HG03442 (cell line): ENCODE results near the gene OR8K1.

Experiments used
- ATAC-seq: cut with Tn5 transposase; IDR thresholded peaks from one replicate; pipeline ENCODE4 v1.9.1; 2021; ENCODE audit warnings: mild to moderate bottlenecking, moderate library complexity; ENCODE audit not compliant: unreplicated experiment

The OR8K1 gene

GRCh38 chr11:56345739-56346138 lies at the start of gene OR8K1:
Gene OR8K1, plus strand, starts transcription at chr11:56346039. Its CDS starts 0 bp downstream, at chr11:56346039.
- ATAC-seq, result no peak

GRCh38 chr11:56296898-56297297 lies 48.9 kb upstream of the OR8K1 start:
- no peak for ATAC-seq

- no peak for ATAC-seq
Measured at GRCh38 chr11:56307836-56308235, 38.0 kb upstream of the OR8K1 start.

- ATAC-seq, result no peak
Measured at GRCh38 chr11:56314844-56315243, 31.0 kb upstream of the OR8K1 start, which contains the start of gene OR8K3. Gene OR8K3, plus strand, starts transcription at chr11:56315144. Its CDS starts 3,163 bp downstream, at chr11:56318307.

GRCh38 chr11:56331861-56332491 lies 13.9 kb upstream of the OR8K1 start:
- no peak for ATAC-seq

GRCh38 chr11:56333156-56333555 lies 12.7 kb upstream of the OR8K1 start:
- ATAC-seq, result no peak

GRCh38 chr11:56340289-56340688 lies 5.5 kb upstream of the OR8K1 start:
- no peak for ATAC-seq

- ATAC-seq, result no peak
Measured at GRCh38 chr11:56353991-56354390, 8.2 kb downstream of the OR8K1 start, which contains the start of gene OR8J1. Gene OR8J1, plus strand, starts transcription at chr11:56354291. Its CDS starts 5,956 bp downstream, at chr11:56360247.

- ATAC-seq, result no peak
Measured at GRCh38 chr11:56375324-56375723, 29.5 kb downstream of the OR8K1 start, which contains the start of gene OR8U1. Gene OR8U1, plus strand, starts transcription at chr11:56375624. Its CDS starts 0 bp downstream, at chr11:56375624.

- ATAC-seq, result no peak
Measured at GRCh38 chr11:56380120-56380519, 34.3 kb downstream of the OR8K1 start.

- ATAC-seq, result no peak
Measured at GRCh38 chr11:56394381-56394780, 48.5 kb downstream of the OR8K1 start.

- ATAC-seq, result no peak
Measured at GRCh38 chr11:56396047-56396446, 50.2 kb downstream of the OR8K1 start.
